OCI-LY7 (cell line): Measurements from ENCODE around the gene MYH11. TPM values are rescaled to one million over a fixed set of nuclear protein-coding genes. Genes with fewer than 3 reads are reported as not detected.

Experiments used
- BruUV-seq: library from RNA; stranded (reverse); fragments of 400-500 nt; replicated peaks from 2 replicates; lab custom pipeline; 2021; lab: Mats Ljungman, UMichigan
- CTCF ChIA-PET: fragments of 300-600 bp; sonication (Branson Sonifier 250); formaldehyde crosslinking; loops from one replicate; lab custom pipeline; 2022; ENCODE audit warnings: antibody characterized with exemption; ENCODE audit not compliant: unreplicated experiment; lab: Charles Lee
- POLR2A ChIA-PET: fragments of 300-600 bp; sonication (Branson Sonifier 250); formaldehyde crosslinking; loops from one replicate; lab custom pipeline; 2022; ENCODE audit warnings: antibody characterized with exemption; lab: Charles Lee
- DNase-seq: peaks from one replicate; pipeline ENCODE4 v3.0.0-alpha.2; 2015; ENCODE audit warnings: low spot score
- H2AFZ ChIP-seq: fragments of 200-600 bp; sonication (generic), shearing (Covaris generic); 2 replicates; pipeline ENCODE4 v1.6.1; 2014; ENCODE audit warnings: mild to moderate bottlenecking, antibody characterized with exemption, low read length, moderate library complexity
- H3K27ac ChIP-seq: fragments of 200-600 bp; sonication (generic); 2 replicates; pipeline ENCODE4 v1.5.1; 2014; ENCODE audit warnings: mixed run types, low read depth, mild to moderate bottlenecking, moderate library complexity, low read length, inconsistent platforms; ENCODE audit not compliant: poor library complexity, severe bottlenecking
- H3K36me3 ChIP-seq: fragments of 200-600 bp; sonication (generic); 2 replicates; pipeline ENCODE4 v1.6.1; 2014; ENCODE audit warnings: mild to moderate bottlenecking, antibody characterized with exemption, low read length, moderate library complexity, mixed read lengths; ENCODE audit not compliant: insufficient read depth
- H3K4me1 ChIP-seq: fragments of 200-600 bp; sonication (generic); 2 replicates; pipeline ENCODE4 v1.5.1; 2014; ENCODE audit warnings: mild to moderate bottlenecking, low read length; ENCODE audit not compliant: insufficient read depth, poor library complexity, severe bottlenecking
- H3K4me2 ChIP-seq: fragments of 200-600 bp; sonication (generic); 2 replicates; pipeline ENCODE4 v1.6.1; 2014; ENCODE audit warnings: mild to moderate bottlenecking, low read length
- H3K4me3 ChIP-seq: fragments of 200-600 bp; sonication (generic); 2 replicates; pipeline ENCODE4 v1.5.1; 2014; ENCODE audit warnings: mild to moderate bottlenecking, low read depth, low read length; ENCODE audit not compliant: poor library complexity, severe bottlenecking
- H3K79me2 ChIP-seq: fragments of 200-600 bp; sonication (generic); 2 replicates; pipeline ENCODE4 v1.6.1; 2016; ENCODE audit warnings: low read depth, mild to moderate bottlenecking, low read length, moderate library complexity, mixed read lengths; ENCODE audit not compliant: insufficient read depth
- H3K9me2 ChIP-seq: fragments of 200-600 bp; sonication (generic); 2 replicates; pipeline ENCODE4 v1.6.1; 2016; ENCODE audit warnings: mild to moderate bottlenecking, low read length, mixed read lengths; ENCODE audit not compliant: insufficient read depth
- H3K9me3 ChIP-seq: fragments of 200-600 bp; sonication (generic); 2 replicates; pipeline ENCODE4 v1.6.1; 2014; ENCODE audit warnings: mild to moderate bottlenecking, mixed run types, low read length, mixed read lengths
- H4K20me1 ChIP-seq: fragments of 200-600 bp; sonication (generic); 2 replicates; pipeline ENCODE4 v1.6.1; 2014; ENCODE audit warnings: mild to moderate bottlenecking, antibody characterized with exemption, low read length, moderate library complexity, mixed read lengths; ENCODE audit not compliant: insufficient read depth
- EZH2phosphoT487 ChIP-seq: fragments of 200-600 bp; sonication (generic); IDR thresholded peaks from 2 replicates; pipeline ENCODE4 v1.6.1; 2018; ENCODE audit warnings: low read depth, borderline replicate concordance, mild to moderate bottlenecking, mixed run types, antibody characterized with exemption, low read length, moderate library complexity, mixed read lengths
- intact Hi-C: fragments of 100-400 bp; cut with micrococcal nuclease; formaldehyde crosslinking; loops from one replicate; pipeline ENCODE4 v1.10.0; 2022; ENCODE audit not compliant: unreplicated experiment
- total RNA-seq, 2 experiments: library from RNA; depleted of rRNA in 1 of 2; stranded (reverse); fragments of >200 nt in 1 of 2; shearing (Covaris generic) in 1 of 2; gene quantifications; 2 replicates each; pipeline ENCODE4 v1.2.3, GENCODE V29; 2014 to 2022
- TF ChIP-seq, protein P1 (sequence below): fragments of 200-600 bp; sonication (generic); conservative IDR thresholded peaks from 2 replicates; pipeline ENCODE4 v1.5.1; 2014; ENCODE audit warnings: mild to moderate bottlenecking, antibody characterized with exemption, low read length, moderate library complexity, mixed read lengths

Gene MYH11
- total RNA-seq, 2 experiments from 2014 or later, result 5.7 to 33.8 TPM

DNA sequence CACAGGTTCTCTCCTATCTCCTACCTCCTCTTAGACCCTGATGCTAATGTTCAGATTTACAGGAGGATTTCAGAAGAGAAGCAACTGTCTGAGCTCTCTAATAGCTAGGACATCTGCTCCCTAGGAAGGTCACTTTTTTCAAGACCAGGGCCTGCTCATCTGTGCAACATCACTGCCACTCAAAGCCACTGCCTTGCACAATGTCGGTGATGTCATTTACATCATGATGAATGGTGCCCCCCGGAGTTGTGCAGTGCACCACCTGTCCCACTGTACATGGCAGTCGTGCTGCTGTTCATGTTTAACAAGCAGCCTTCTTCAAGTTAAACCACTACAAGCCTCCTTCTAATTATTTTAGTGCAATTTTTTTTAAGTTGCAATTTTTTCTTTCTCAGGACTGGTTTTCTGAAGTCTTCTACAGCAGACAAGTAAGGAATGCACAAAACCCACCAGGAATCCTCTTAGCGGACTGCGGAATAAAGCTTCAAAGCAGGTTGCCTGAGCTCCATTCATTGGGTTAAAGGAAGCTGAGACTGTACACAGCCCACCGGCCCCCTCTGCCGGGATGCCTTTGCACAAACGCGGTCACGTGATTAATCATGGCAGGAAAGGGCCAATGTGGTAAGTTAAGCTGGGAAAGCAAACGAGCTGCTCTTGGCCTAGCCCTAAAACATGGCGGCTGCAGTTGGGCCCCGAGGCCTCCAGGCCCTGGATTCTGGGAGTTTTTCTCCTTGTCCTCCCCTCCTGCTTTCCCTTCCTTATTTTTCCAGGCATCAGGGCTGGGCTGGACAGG, 74.1 kb downstream of the MYH11 start:
- CTCF ChIA-PET, result interaction anchor here (0.7 kb wide), 1 partner anchor 10 kb away, joined by 3 read pairs; no protein-coding TSS in a partner anchor
- Histone ChIP-seq H3K27ac (no peak overlapping the region), H3K36me3 (no peaks in the 10 kb centered on the region), H3K4me1 (peaks cover 10% of the 10 kb centered on the region), H4K20me1 (no peaks in the 10 kb centered on the region), H3K9me2 (no peaks in the 10 kb centered on the region), H3K79me2 (no peaks in the 10 kb centered on the region), H3K9me3 (no peaks in the 10 kb centered on the region), H2AFZ (no peak overlapping the region), H3K4me2 (no peak overlapping the region), H3K4me3 (no peak overlapping the region)
- TF ChIP-seq EZH2phosphoT487, result no peak
- TF ChIP-seq, protein P1, sequence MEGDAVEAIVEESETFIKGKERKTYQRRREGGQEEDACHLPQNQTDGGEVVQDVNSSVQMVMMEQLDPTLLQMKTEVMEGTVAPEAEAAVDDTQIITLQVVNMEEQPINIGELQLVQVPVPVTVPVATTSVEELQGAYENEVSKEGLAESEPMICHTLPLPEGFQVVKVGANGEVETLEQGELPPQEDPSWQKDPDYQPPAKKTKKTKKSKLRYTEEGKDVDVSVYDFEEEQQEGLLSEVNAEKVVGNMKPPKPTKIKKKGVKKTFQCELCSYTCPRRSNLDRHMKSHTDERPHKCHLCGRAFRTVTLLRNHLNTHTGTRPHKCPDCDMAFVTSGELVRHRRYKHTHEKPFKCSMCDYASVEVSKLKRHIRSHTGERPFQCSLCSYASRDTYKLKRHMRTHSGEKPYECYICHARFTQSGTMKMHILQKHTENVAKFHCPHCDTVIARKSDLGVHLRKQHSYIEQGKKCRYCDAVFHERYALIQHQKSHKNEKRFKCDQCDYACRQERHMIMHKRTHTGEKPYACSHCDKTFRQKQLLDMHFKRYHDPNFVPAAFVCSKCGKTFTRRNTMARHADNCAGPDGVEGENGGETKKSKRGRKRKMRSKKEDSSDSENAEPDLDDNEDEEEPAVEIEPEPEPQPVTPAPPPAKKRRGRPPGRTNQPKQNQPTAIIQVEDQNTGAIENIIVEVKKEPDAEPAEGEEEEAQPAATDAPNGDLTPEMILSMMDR, result no peak
- no TSS peak for BruUV-seq
- DNase-seq, result no peak
- POLR2A ChIA-PET, result interaction anchor here (0.8 to 1.3 kb wide), 2 partner anchors 13 to 79 kb away, joined by 3 read pairs; no protein-coding TSS in a partner anchor
- intact Hi-C loops, result no loop called here

DNA sequence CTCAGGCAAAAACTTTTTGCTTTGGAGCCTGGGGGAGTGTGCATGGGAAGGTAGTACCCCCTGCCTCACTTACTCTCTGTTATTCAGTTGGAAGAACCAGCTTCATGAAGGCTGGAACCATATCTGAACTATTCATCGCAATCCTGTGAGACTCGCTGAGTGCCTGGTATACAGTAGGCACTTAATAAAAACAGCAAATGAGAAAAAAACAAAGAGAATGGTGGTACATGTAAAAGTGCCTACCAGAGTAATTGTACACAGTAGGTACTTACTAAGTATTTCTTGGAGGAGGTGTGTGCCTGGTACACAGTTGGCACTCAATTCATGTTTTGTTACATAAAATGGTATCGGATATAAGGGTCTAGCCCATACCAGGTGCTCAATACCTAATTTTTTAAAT, 75.2 kb downstream of the MYH11 start:
- H3K9me3 ChIP-seq, result no peaks in the 10 kb centered on the region
- no peak for DNase-seq
- H4K20me1 ChIP-seq, result no peaks in the 10 kb centered on the region
- CTCF ChIA-PET, result no interaction called here
- H2AFZ ChIP-seq, result no peak overlapping the region
- POLR2A ChIA-PET, result no interaction called here
- H3K27ac ChIP-seq, result no peak overlapping the region
- peaks cover 14% of the 10 kb centered on the region for H3K4me1 ChIP-seq
- TF ChIP-seq EZH2phosphoT487, result no peak
- TF ChIP-seq, protein P1, result no peak
- intact Hi-C loops, result no loop called here
- H3K4me2 ChIP-seq, result no peak overlapping the region
- H3K9me2 ChIP-seq, result no peaks in the 10 kb centered on the region
- no peaks in the 10 kb centered on the region for H3K79me2 ChIP-seq
- H3K36me3 ChIP-seq, result no peaks in the 10 kb centered on the region
- H3K4me3 ChIP-seq, result no peak overlapping the region
- BruUV-seq, result no TSS peak

DNA sequence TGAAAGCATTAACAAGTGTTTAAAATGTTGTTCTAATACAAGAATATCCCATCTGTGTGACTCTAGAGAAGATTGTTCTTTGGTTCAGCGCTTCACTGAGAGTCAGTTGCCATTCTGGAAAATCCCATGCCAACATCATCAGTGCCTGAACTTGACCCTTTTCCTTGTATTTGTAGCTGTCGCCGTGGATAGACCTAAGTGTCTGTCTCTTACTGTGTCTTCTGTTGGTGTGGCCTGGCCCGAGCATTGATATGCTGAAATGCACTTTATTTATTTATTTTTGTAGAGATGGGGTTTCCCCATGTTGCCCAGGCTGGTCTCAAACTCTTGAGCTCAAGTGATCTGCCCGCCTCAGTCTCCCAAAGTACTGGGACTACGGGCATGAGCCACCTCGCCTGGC, 76.0 kb downstream of the MYH11 start:
- DNase-seq, result no peak
- Histone ChIP-seq H3K4me2 (no peak overlapping the region), H3K9me3 (no peaks in the 10 kb centered on the region), H3K27ac (no peak overlapping the region), H3K79me2 (no peaks in the 10 kb centered on the region), H3K4me1 (peaks cover 14% of the 10 kb centered on the region), H3K4me3 (no peak overlapping the region), H3K36me3 (no peaks in the 10 kb centered on the region), H4K20me1 (no peaks in the 10 kb centered on the region), H2AFZ (no peak overlapping the region), H3K9me2 (no peaks in the 10 kb centered on the region)
- TF ChIP-seq, protein P1, result no peak
- TF ChIP-seq EZH2phosphoT487, result no peak
- CTCF ChIA-PET, result no interaction called here
- intact Hi-C loops, result no loop called here
- BruUV-seq, result no TSS peak
- POLR2A ChIA-PET, result interaction anchor here (0.6 kb wide), 2 partner anchors 25 to 175 kb away, joined by 4 to 5 read pairs; no protein-coding TSS in a partner anchor
